ENCODE measurements around the gene ACADL. TPM values are rescaled to one million over a fixed set of nuclear protein-coding genes. Genes with fewer than 3 reads are reported as not detected.

ACADL gene
- total RNA-seq, 1 experiment from 2014 or later, result not detected

- no peak for DNase-seq (ENCODE audit: low spot score)
- in situ Hi-C loops (cut with HindIII; ENCODE audit: low sequenced_read_pairs), result no loop called here
These were observed 51.2 kb downstream of the ACADL start for GRCh38 chr2:210174086-210174485.

- in situ Hi-C loops (cut with HindIII; ENCODE audit: low sequenced_read_pairs), result no loop called here
- no peak for DNase-seq (ENCODE audit: low spot score)
These were observed 53.0 kb downstream of the ACADL start for GRCh38 chr2:210172219-210172575.

GRCh38 chr2:210171309-210172218, 53.7 kb downstream of the ACADL start, which contains the start of gene KANSL1L:
TSS of gene KANSL1L (minus strand) at chr2:210171409. CDS start at chr2:210154582, 16,827 bp downstream.
- in situ Hi-C loops (cut with HindIII; ENCODE audit: low sequenced_read_pairs), result no loop called here
- DNase-seq (ENCODE audit: low spot score), result peak; percentile 96

- peak; percentile 94 for DNase-seq (ENCODE audit: low spot score)
- in situ Hi-C loops (cut with HindIII; ENCODE audit: low sequenced_read_pairs), result no loop called here
These were observed 54.6 kb downstream of the ACADL start for GRCh38 chr2:210170446-210171303.

- in situ Hi-C loops (cut with HindIII; ENCODE audit: low sequenced_read_pairs), result no loop called here
- DNase-seq (ENCODE audit: low spot score), result no peak
These were observed 55.1 kb downstream of the ACADL start for GRCh38 chr2:210170196-210170445.

GRCh38 chr2:210169516-210170195, 55.6 kb downstream of the ACADL start:
- no peak for DNase-seq (ENCODE audit: low spot score)
- in situ Hi-C loops (cut with HindIII; ENCODE audit: low sequenced_read_pairs), result no loop called here

GRCh38 chr2:210167227-210167626, 58.0 kb downstream of the ACADL start:
- in situ Hi-C loops (cut with HindIII; ENCODE audit: low sequenced_read_pairs), result no loop called here
- no peak for DNase-seq (ENCODE audit: low spot score)

- in situ Hi-C loops (cut with HindIII; ENCODE audit: low sequenced_read_pairs), result no loop called here
- no peak for DNase-seq (ENCODE audit: low spot score)
These were observed 62.7 kb downstream of the ACADL start for GRCh38 chr2:210162466-210163124.

GRCh38 chr2:210159059-210159458, 66.2 kb downstream of the ACADL start:
- DNase-seq (ENCODE audit: low spot score), result no peak
- in situ Hi-C loops (cut with HindIII; ENCODE audit: low sequenced_read_pairs), result no loop called here

- in situ Hi-C loops (cut with HindIII; ENCODE audit: low sequenced_read_pairs), result no loop called here
These were observed 67.0 kb downstream of the ACADL start for GRCh38 chr2:210158236-210158635.

GRCh38 chr2:210157526-210157925, 67.7 kb downstream of the ACADL start:
- no peak for DNase-seq (ENCODE audit: low spot score)
- in situ Hi-C loops (cut with HindIII; ENCODE audit: low sequenced_read_pairs), result no loop called here

More at GRCh38 chr2:210158236-210158635, 67.0 kb downstream of the ACADL start:
- DNase-seq (ENCODE audit: low spot score), result no peak

GRCh38 chr2:210147614-210148013, 77.6 kb downstream of the ACADL start:
- in situ Hi-C loops (cut with HindIII; ENCODE audit: low sequenced_read_pairs), result no loop called here

More at GRCh38 chr2:210147614-210148013, 77.6 kb downstream of the ACADL start:
- no peak for DNase-seq (ENCODE audit: low spot score)

Other genes starting within 250 kb of the ACADL start
- 23.9 and 37.1 TPM in 2 replicates for gene RPE, start 222.8 kb downstream of the ACADL start, total RNA-seq (2014; rRNA removed; shearing (Covaris generic))
- gene KANSL1L, start 54.0 kb downstream of the ACADL start, total RNA-seq (2014; rRNA removed; shearing (Covaris generic)), result 3.0 and 9.2 TPM in 2 replicates
- gene MYL1, start 89.7 kb upstream of the ACADL start, total RNA-seq (2014; rRNA removed; shearing (Covaris generic)), result not detected in 2 replicates

Measured in G401 (cell line).